GM06990 (cell line): ENCODE results near the gene EIF4G3.

ENCODE experiments used
- DNase-seq: peaks from one replicate; pipeline ENCODE4 v3.0.0-alpha.2; 2011; ENCODE audit not compliant: insufficient read length; ENCODE audit errors: extremely low read depth
- H3K27me3 ChIP-seq: replicated peaks from 2 replicates; pipeline ENCODE4 v1.6.0; 2011; ENCODE audit warnings: low read length; ENCODE audit not compliant: control insufficient read depth, insufficient read depth
- H3K36me3 ChIP-seq: 2 replicates; pipeline ENCODE4 v1.5.1; 2011; ENCODE audit warnings: low read length; ENCODE audit not compliant: control insufficient read depth, insufficient read depth
- H3K4me3 ChIP-seq: replicated peaks from 2 replicates; pipeline ENCODE4 v1.5.1; 2011; ENCODE audit warnings: low read depth, mild to moderate bottlenecking, control low read depth, low read length
- CTCF ChIP-seq: IDR thresholded peaks from 2 replicates; pipeline ENCODE4 v1.5.1; 2011; ENCODE audit warnings: low read length, control low read depth, mild to moderate bottlenecking, inconsistent platforms; ENCODE audit not compliant: insufficient read depth, poor library complexity, severe bottlenecking

EIF4G3 gene

DNA sequence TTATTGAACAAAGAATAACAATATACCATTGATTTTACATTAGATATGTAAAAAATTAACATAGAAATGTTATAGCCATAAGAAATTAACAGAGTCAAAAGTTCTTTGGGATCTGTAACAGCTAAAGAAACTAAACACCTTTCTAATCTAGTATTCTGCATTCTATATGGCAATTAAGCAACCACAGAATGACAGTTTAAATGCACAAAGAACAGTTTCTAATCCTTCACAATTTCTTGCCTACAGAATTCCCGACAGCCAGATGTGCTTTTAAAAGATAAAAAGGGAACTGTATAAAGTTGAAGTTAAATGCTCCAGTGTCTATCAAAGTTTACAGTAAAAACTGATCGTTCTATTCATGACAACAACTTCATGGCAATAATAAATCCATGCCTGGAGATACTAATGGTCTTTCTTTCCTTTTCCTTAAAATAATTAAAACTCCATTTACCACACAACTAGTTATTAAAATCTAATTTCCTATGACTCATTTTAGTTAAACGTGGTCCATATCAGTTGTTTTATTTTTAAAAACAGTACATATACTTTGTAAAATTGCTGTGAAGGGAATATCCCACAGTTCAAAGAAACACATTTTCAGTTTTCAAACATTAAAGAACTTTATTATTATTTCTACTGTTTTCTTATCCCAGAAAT, 110.2 kb downstream of the EIF4G3 start:
- H3K36me3 ChIP-seq: no peaks in the 10 kb centered on the region; the same call in 1 of the 2 replicates
- no peaks in the 10 kb centered on the region for H3K27me3 ChIP-seq
- no peak for TF ChIP-seq CTCF
- DNase-seq: no peak
- H3K4me3 ChIP-seq: no peak overlapping the region

GRCh38 chr1:21065851-21066250, 110.8 kb downstream of the EIF4G3 start:
- H3K36me3 ChIP-seq: no peaks in the 10 kb centered on the region; the same call in 1 of the 2 replicates
- DNase-seq: no peak
- no peaks in the 10 kb centered on the region for H3K27me3 ChIP-seq
- H3K4me3 ChIP-seq: no peak overlapping the region
- no peak for TF ChIP-seq CTCF

DNA sequence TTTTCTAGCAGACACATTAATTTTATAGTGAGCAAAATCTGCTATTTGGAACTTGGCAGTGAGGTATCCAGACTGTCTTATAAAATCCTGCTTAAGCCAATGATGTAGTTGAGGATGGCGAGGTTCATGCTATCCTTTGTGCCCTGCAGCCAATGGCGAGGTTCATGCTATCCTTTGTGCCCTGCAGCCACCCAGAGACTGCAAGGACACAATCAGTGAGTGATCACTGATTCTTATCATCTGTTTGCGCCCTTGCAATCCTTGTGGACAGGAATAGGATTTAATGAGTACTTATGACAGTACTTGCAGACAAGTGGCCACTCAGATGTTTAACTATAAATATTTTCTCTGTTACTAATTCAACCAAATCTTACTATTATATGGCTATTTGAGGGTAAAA, 112.6 kb downstream of the EIF4G3 start:
- no peak overlapping the region for H3K4me3 ChIP-seq
- TF ChIP-seq CTCF: no peak
- H3K27me3 ChIP-seq: no peaks in the 10 kb centered on the region
- no peaks in the 10 kb centered on the region; the same call in 1 of the 2 replicates for H3K36me3 ChIP-seq
- DNase-seq: no peak

DNA sequence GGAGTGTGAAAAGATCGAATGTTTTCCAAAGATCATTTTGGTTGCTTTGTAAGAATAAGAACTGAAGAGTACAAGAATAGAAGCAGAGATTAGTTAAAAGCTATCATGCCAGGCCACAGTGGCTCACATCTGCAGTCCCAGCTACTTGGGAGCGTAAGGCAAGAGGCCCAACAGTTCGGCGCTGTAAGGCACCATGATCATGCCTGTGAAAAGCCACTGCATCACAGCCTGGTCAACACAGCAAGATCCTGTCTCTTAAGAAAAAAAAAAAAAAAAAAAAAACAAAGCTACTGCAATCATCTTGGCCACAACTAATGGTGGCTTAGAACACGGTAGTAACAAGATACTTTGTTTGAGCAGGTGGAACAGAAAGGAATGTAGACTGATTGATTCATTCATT, 116.2 kb downstream of the EIF4G3 start:
- no peak for TF ChIP-seq CTCF
- no peak overlapping the region for H3K4me3 ChIP-seq
- no peak for DNase-seq
- no peaks in the 10 kb centered on the region for H3K27me3 ChIP-seq
- H3K36me3 ChIP-seq: no peaks in the 10 kb centered on the region; the same call in 1 of the 2 replicates

DNA sequence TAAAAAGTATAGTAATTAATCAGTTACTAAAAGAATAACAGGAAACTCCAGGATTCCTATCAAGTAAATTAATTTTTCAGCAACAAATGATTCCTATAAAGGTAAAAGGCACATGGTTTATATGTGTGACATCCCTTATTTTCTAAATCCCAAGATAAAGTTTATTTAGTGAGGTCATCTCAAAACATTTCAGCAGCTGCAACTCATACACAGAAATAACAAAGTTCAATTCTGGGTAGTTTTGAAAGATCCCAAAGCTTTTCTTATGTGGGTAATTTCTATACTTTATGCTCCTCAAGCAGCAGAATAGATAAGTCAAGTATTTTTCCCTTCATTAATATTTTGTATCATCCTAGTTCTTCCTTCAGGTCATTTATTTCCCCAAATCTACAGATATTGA, 117.7 kb downstream of the EIF4G3 start:
- Histone ChIP-seq H3K4me3 (no peak overlapping the region), H3K36me3 (no peaks in the 10 kb centered on the region; the same call in 1 of the 2 replicates), H3K27me3 (no peaks in the 10 kb centered on the region)
- TF ChIP-seq CTCF: no peak
- DNase-seq: no peak
